Measurements from ENCODE around the gene ALPK3.

ALPK3 gene, protein sequence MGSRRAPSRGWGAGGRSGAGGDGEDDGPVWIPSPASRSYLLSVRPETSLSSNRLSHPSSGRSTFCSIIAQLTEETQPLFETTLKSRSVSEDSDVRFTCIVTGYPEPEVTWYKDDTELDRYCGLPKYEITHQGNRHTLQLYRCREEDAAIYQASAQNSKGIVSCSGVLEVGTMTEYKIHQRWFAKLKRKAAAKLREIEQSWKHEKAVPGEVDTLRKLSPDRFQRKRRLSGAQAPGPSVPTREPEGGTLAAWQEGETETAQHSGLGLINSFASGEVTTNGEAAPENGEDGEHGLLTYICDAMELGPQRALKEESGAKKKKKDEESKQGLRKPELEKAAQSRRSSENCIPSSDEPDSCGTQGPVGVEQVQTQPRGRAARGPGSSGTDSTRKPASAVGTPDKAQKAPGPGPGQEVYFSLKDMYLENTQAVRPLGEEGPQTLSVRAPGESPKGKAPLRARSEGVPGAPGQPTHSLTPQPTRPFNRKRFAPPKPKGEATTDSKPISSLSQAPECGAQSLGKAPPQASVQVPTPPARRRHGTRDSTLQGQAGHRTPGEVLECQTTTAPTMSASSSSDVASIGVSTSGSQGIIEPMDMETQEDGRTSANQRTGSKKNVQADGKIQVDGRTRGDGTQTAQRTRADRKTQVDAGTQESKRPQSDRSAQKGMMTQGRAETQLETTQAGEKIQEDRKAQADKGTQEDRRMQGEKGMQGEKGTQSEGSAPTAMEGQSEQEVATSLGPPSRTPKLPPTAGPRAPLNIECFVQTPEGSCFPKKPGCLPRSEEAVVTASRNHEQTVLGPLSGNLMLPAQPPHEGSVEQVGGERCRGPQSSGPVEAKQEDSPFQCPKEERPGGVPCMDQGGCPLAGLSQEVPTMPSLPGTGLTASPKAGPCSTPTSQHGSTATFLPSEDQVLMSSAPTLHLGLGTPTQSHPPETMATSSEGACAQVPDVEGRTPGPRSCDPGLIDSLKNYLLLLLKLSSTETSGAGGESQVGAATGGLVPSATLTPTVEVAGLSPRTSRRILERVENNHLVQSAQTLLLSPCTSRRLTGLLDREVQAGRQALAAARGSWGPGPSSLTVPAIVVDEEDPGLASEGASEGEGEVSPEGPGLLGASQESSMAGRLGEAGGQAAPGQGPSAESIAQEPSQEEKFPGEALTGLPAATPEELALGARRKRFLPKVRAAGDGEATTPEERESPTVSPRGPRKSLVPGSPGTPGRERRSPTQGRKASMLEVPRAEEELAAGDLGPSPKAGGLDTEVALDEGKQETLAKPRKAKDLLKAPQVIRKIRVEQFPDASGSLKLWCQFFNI (N-terminal part only)

DNA sequence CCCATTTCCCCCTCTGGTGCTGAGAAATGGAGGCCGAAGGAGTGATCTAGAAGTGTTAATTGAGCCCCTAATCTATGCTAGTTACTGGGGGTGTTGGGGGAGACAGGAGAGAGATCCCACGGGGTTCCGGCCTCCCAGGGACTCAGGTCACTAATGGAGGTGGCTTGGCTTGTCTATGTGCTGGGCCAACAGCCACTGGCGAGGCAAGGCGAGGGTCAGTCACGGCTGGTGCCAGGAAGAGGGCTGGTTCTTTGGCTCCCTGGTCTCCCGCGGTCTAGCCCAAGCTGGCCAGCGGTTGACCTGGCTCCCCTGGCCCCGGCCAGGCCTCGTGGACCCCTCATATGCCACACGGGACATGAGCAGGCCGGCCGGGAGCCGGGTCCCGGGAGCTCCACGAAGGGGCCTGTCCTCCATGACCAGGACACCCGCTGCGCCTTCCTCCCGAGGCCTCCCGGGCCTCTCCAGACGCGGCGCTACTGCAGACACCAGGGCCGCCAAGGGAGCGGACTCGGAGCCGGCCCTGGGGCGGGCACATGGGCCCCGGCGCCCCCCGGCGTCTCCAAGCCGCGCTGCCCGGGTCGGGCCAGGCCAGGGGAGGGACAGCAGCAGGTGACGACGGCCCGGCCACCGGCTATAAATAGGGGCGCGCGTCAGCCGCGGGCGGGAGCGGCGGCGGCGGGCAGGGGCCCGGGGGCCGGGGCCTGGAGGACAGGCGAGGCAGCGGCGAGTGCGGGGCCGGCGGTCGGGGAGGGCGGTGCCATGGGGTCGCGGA lies at the start of gene ALPK3:
Gene ALPK3, plus strand, starts transcription at position 663 of the 772 bp plus-strand sequence. Its CDS starts 97 bp downstream, at position 760.
- no peak for DNase-seq

DNA sequence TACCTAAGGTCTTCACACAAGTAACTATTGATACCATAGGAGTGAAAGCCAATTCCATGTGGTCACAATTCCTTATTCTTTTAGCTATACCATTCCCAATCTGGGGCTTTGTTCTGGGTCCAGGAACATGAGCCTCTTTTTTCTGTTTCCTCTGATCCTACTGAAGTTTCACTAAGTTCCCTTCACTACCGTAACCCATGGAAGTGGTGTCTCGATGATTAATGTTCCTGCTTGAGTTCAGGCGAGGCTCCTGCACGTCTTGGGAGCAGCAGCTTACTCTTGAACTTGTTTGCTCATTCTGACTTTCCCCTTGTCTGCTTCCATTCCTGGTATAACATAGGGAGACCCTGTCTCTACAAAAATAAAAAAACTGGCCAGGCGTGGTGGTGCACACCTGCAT lies 45.1 kb upstream of the ALPK3 start:
- DNase-seq = no peak

DNA sequence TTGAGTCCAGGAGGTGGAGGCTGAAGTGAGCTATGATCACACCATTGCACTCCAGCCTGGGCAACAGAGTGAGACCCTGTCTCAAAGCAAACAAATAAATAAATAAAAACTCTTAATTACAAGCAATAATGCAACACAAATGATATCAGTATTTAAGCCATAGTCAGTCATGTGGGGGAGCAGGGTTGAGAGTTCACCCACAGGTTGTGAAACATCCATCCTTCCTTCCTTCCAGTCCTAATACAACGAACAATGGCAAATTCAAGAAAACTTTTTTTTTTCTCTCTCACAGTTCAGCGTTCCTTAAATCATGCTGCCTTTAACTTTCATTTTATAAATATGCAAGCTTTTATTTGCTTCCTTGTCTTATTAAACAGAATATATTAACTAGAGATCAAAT lies 44.7 kb upstream of the ALPK3 start:
- no peak for DNase-seq

DNA sequence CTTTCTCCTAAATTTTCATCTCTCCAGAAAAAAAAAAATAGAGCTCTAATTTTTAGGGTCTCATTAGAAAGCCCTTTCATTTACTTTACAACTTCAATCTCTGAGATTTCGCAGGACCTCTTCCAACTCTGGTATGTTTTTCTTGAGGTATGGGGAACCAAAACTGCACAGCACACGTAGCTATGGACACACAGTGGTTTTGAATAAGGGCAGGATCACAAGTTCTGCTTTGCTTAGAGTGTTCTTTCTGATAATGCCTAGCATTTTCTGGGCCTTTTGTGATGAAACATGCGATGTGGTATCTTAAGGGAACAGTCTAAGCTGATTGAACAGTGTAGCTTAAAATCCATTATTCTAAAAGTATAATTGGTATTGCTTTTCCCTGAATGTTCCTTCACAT lies 43.4 kb upstream of the ALPK3 start:
- no peak for DNase-seq

DNA sequence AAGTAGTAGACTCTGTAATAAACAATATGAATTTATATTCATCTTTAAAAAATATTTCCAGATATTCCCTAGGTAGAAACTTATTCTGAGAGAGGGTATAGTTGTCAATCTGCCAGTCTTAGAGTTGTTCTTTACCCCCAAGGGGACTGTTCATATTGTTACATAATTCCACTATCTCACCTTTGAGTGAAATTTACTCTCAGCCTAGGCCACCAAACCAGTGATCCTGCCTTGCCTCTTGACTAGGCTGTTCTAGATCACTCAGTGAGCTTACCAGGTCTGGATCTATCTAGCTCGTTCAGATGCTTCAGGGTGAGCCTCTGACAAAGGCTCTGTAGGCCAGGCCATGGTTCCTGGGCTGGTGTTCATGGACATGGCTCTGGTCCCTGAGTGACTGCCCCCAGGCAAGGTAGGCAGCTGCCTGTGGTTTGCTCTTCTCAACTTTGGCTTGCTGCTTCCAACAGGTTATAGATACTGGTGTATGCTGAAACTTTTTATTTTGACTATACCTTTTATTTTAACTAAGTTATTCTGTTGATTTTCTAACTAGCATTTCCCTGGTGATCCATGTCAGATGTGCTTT lies 41.2 kb upstream of the ALPK3 start:
- DNase-seq = no peak

DNA sequence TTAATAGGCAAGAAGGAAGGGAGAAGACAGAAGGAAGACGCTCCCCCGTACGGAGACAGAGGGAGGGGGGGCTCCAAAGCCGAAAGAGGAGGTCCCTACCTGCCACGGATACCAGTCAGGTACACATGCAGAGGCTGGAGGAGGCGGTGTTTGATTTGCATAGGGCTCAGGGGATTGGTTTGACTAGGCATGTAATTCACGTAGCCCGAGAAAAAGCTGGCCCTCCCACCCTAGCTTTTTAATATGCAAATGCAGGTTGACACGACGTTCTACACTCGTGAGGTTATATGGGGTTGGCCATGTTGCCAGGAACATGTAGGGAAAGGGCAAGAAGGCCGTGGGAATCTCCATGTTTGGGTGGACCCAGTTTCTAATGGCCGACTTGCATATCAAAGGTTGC lies 39.0 kb upstream of the ALPK3 start:
- no peak for DNase-seq

DNA sequence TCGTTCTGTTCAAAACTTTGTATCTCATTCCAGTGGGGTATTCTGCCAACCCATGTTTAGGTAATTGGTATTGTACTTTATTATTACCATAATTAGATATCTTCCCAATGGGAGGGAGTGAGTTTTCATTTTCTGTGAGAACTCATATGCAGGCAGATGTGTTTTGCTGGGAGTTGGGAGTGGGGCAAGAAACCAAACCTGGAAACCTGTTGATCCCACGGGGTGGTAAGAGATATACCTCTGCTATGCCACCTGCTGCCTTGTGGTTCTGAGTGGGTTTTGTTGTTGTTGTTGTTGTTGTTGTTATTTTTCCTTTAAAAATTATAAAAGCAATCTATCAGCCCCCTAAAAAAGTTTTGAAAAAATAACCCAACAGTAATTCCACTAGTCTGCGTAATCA lies 36.7 kb upstream of the ALPK3 start:
- no peak for DNase-seq

DNA sequence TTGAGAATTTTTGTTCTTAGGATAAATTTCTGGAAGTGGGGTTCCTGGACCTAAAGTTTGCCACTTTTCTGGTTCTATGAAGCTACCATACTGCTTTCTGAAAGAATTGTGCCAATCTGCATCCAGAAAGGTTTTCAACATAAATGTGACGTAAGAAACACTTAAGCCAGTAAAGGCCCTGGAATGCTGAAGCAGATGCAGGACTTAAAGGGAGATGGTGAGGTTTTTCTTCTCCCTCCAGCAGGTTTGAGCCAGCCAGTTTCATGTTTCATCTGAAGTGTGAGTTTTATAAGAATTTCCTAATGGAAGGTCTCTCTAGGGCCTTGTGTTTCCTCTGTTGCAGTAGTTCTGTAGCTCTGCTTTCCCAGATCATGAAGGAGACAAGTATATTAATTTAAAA lies 35.7 kb upstream of the ALPK3 start:
- DNase-seq = no peak

DNA sequence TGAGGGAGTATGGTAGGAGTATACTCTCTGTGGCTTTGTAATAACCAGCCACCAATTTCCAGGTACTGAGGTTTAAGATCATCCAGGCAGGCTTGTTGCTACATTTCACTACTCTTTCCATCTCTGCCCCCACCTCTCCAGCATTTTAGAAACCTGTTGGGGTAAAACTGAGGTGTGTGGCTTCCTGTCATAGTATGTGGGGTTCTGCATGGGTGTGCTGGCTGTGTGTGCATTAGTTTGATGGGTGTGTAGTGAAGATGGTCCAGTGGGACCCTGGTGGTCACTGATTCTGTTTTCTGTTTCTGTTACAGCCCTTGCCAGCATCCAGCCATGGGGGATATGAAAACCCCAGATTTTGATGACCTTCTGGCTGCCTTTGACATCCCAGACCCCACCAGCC lies 34.8 kb upstream of the ALPK3 start:
- DNase-seq = no peak

DNA sequence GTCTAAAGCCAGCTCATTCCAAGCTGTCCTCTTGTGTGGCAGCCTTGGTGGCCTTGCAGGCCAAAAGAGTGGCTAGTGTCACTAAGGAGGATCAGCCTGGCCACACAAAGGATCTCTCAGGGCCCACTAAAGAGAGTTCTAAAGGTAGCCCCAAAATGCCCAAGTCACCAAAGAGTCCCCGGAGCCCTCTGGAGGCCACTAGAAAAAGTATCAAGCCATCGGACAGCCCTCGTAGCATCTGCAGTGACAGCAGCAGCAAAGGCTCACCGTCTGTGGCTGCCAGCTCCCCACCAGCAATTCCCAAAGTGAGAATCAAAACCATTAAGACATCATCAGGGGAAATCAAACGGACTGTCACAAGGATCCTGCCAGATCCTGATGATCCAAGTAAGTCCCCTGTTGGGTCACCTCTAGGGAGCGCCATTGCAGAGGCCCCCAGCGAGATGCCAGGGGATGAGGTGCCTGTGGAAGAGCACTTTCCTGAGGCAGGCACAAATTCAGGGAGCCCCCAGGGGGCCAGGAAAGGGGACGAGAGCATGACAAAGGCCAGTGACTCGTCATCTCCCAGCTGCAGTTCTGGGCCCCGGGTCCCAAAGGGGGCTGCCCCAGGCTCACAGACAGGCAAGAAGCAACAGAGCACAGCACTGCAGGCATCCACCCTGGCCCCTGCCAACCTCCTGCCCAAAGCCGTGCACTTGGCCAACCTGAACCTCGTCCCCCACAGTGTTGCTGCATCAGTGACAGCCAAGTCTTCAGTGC lies 33.5 kb upstream of the ALPK3 start:
- no peak for DNase-seq

DNA sequence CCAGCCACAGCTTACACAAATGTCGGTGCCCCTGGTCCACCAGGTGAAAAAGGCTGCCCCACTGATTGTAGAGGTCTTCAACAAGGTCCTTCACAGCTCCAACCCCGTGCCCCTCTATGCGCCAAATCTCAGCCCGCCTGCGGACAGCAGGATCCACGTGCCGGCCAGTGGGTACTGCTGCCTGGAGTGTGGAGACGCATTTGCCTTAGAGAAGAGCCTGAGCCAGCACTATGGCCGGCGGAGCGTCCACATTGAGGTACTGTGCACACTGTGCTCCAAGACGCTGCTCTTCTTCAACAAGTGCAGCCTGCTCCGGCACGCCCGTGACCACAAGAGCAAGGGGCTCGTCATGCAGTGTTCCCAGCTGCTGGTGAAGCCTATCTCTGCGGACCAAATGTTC lies 32.9 kb upstream of the ALPK3 start:
- no peak for DNase-seq

DNA sequence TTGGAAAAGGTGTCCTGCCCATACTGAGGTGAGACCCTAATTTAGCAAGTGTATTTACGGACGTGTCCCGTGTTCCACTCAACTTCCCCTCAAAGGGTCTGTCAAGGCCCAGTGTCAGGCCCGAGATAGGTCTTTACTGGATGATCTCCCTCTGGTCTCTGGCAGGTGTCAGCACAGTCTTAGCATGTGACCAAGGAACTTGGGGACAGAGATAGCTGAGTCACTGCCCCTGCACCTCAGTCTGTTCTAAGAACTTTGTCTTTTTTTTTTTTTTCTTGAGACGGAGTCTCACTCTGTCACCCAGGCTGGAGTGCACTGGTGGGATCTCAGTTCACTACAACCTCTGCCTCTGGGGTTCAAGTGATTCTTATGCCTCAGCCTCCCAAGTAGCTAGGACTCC lies 32.1 kb upstream of the ALPK3 start:
- no peak for DNase-seq

DNA sequence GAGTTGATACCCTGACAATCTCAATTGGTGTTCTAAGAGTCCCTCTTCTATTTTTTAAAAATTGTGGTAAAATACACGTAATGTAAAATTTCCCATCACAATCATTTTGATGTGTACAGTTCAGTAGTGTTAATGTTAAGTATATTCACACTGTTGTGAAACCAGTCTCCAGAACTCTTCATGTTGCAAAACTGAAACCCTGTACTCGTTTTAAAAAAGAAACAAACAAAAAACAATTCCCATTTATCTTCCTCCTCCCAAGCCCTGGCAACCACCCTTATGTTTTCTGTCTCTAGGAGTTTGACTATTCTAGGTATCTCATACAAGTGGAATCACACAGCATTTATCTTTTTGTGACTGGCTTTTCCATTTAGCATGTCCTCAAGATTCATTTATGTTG lies 28.7 kb upstream of the ALPK3 start:
- DNase-seq = no peak

DNA sequence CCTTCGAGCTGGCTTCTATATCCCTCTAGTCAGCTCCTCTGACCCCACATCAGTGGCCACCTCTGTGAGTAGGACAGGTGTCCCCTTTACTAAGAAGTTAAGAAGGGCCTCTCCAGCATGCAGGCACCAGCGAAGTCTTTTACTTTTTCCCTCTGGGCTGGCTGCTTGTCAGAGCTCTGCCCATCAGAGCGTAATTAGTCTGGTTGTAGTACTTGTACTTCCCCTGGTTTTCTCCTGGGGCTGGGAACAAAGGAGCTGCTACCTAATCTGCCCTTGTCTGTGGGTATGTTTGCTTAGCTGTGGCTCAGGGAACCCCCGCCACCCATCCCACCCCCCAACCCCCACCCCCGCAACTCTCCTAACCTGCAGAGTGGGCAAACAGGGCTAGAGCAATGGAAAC lies 27.4 kb upstream of the ALPK3 start:
- DNase-seq = peak; percentile 11

DNA sequence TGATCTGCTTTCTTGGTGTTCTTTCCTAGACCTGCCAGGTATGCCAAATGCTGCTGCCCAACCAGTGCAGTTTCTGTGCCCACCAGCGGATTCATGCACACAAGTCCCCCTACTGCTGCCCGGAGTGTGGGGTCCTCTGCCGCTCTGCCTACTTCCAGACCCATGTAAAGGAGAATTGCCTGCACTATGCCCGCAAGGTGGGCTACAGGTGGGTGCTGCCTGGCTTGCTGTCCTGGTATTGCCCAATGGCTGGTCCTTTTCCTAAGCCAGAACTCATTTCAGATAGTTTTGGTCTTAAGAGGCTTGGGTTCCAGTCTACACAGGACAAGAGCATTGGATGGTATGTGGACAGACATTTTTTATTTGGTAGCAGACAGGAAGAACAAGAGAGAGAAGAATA lies 26.5 kb upstream of the ALPK3 start:
- no peak for DNase-seq

DNA sequence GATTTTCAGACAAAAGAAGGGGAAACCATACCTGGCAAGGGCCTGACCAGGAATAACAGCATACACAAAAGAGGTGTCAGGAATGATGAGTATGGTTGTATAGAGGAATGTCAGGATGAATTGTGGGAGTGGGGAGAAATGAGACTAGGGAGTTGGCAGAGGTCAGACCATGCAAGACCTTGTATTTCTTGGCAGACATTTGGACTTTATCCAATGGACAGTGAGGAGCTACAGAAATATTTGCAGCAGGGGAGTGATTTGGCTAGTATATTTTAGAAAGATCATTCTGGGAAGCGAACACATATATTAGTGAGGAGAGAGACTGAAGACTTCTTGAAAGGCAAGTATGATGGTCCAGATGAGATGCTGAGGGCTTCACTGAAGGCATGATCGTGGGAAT lies 25.4 kb upstream of the ALPK3 start:
- DNase-seq = no peak

DNA sequence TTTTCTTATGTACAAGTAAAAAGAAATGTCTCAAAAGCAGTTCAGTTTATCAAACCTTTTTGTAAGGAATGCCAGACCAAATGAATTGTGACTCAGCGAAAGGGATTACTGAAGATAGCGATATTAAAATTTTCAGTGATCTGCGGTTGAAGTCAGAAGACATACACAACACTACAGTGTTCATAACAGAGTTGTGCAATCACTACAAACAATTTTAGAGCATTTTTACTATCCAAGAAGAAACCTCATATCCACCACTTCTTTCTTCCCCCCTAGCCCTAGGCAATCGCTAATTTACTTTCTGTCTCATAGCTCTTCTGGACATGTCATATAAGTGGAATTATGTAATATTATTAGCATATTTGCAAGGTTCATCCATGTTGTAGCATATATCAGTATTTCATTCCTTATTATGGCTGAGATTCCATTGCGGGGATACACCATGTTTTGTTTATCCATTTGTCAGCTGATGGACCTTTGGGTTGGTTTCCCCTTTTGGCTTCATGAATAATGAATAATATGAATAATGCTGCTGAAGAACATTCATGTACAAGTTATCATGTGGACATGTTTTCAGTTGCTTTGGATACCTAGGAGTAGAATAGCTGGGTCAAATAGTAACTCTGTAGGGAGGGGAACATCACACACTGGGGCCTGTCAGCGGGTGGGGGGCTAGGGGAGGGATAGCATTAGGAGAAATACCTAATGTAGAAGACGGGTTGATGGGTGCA lies 23.6 kb upstream of the ALPK3 start:
- no peak for DNase-seq

DNA sequence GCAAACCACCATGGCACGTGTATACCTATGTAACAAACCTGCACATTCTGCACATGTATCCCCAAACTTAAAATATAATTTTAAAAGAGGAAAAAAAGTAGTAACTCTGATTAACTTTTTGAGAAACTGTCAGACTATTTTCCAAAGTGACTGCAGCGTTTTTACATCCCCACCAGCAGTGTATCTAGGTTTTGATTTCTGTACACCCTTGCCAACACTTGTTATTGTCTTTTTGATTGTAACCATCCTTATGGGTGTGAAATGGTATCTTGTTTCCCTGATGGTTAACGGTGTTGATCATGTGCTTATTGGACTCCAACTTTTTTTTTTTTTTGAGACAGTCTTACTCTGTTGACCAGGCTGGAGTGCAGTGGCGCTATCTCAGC lies 23.0 kb upstream of the ALPK3 start:
- DNase-seq = no peak

DNA sequence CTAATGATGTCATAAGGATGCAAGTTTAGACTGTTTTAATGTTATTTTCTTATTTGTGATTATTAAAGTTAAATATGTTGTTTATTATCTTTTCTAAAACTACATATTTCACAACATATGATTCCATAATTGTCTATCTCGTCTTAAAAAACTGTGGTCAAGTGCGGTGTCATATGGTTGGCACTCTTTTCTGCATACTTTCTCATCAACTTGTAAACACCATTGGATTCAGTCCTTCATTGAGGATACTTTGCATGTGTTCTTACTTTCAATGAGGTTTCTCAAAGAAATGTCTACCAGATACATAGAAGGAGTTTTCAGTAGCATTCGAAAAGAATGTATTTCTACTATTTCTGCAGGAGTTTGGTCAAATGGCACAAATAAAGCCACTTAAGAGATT lies 22.0 kb upstream of the ALPK3 start:
- DNase-seq = no peak

DNA sequence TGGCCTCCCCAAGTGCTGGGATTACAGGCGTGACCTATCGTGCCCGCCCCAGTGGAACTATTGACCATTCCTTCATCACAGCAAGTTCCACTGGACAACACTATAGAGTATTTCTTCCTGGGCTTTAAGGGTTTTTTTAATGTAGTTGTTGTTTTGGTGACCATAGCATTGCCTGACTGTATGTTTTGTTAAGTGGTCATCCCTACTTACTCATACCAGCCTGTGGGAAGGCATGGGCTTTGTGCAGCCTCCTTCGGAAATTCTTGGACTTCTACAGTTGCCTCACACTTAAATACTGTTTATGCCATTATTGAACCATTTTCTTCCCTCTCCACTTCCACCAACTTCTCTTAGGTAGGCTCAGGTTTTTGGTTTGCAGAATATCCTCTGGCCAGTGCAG lies 19.9 kb upstream of the ALPK3 start:
- DNase-seq = no peak

DNA sequence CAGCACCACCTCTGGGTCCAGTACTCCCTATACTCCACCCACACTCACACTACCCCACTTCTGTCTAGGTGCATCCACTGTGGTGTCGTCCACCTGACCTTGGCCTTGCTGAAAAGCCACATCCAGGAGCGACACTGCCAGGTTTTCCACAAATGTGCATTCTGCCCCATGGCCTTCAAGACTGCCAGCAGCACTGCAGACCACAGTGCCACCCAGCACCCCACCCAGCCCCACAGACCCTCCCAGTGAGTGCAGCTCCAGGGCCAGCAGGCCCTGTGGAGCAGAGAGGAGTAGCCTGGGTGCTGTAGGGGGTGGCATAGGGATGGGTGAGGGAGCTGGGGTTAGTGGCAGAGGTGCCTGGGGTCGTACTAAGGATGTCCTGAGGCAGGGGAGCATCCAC lies 19.4 kb upstream of the ALPK3 start:
- no peak for DNase-seq
